Endothelial cell of umbilical vein (primary cell): ENCODE measurements around the gene TRAF3IP1. TPM values are rescaled to one million over a fixed set of nuclear protein-coding genes. Genes with fewer than 3 reads are reported as not detected.

Source experiments
- BruUV-seq: library from RNA; stranded (reverse); fragments of 400-500 nt; replicated peaks from 2 replicates; lab custom pipeline; 2021; lab: Mats Ljungman, UMichigan
- CTCF ChIA-PET: fragments of 300-600, 350-600 bp; sonication (Branson Sonifier 250); formaldehyde crosslinking; loops from one replicate; lab custom pipeline; 2021; ENCODE audit warnings: antibody characterized with exemption, inconsistent platforms; lab: Charles Lee
- POLR2A ChIA-PET: fragments of 300-600, 350-600 bp; sonication (Branson Sonifier 250); formaldehyde crosslinking; loops from one replicate; lab custom pipeline; 2021; ENCODE audit warnings: antibody characterized with exemption, inconsistent platforms; lab: Charles Lee
- DNase-seq: peaks from one replicate; pipeline ENCODE4 v3.0.0-alpha.2; 2011; ENCODE audit warnings: low read depth, low spot score
- FAIRE-seq: peaks from 2 replicates; lab custom pipeline; 2011; peaks lifted over from hg19 to GRCh38; lab: Jason Lieb, UNC
- H2AFZ ChIP-seq: 2 replicates; pipeline ENCODE4 v1.6.0; 2012; ENCODE audit warnings: low read depth, low read length, control low read depth, inconsistent platforms
- H3K27ac ChIP-seq: 2 replicates; pipeline ENCODE4 v1.5.1; 2011; ENCODE audit warnings: low read depth, mild to moderate bottlenecking, control low read depth, low read length, moderate library complexity; ENCODE audit not compliant: insufficient read depth
- H3K27me3 ChIP-seq, 2 experiments: 2 replicates each; pipeline versions ENCODE4 v1.6.0 to v1.6.1; 2011; ENCODE audit warnings: low read length in 2 of 2, mixed read lengths in 1 of 2; ENCODE audit not compliant: control insufficient read depth in 2 of 2, insufficient read depth in 2 of 2
- H3K36me3 ChIP-seq, 2 experiments: 2 replicates in 1 of 2; 3 replicates in 1 of 2; pipeline ENCODE4 v1.5.1; 2011; ENCODE audit warnings: low read length in 2 of 2, mild to moderate bottlenecking in 1 of 2, moderate library complexity in 1 of 2; ENCODE audit not compliant: control insufficient read depth in 2 of 2, insufficient read depth in 2 of 2; ENCODE audit errors: extremely low read depth in 1 of 2
- H3K4me1 ChIP-seq: 3 replicates; pipeline ENCODE4 v1.5.1; 2011; ENCODE audit warnings: mild to moderate bottlenecking, low read length; ENCODE audit not compliant: control insufficient read depth, insufficient read depth; ENCODE audit errors: extremely low read depth
- H3K4me2 ChIP-seq: 2 replicates; pipeline ENCODE4 v1.6.1; 2011; ENCODE audit warnings: low read length, control low read depth, mixed read lengths; ENCODE audit not compliant: insufficient read depth
- H3K4me3 ChIP-seq, 3 experiments: fragments of 200-600 bp in 1 of 3; sonication (generic), shearing (Covaris generic) in 1 of 3; replicated peaks in 1 of 3; 2 replicates each; pipeline ENCODE4 v1.5.1; 2011 to 2016; ENCODE audit warnings: control low read depth in 3 of 3, low read length in 3 of 3, mild to moderate bottlenecking in 2 of 3, inconsistent platforms in 1 of 3, low read depth in 1 of 3, moderate library complexity in 1 of 3; ENCODE audit not compliant: insufficient read depth in 1 of 3
- H3K79me2 ChIP-seq: 2 replicates; pipeline ENCODE4 v1.6.0; 2012; ENCODE audit warnings: low read length, inconsistent platforms; ENCODE audit not compliant: control insufficient read depth, insufficient read depth
- H3K9ac ChIP-seq: replicated peaks from 2 replicates; pipeline ENCODE3; 2011; ENCODE audit warnings: low read length, control low read depth; ENCODE audit not compliant: insufficient read depth; ENCODE audit errors: extremely low read depth
- H3K9me1 ChIP-seq: replicated peaks from 3 replicates; pipeline ENCODE4 v1.6.0; 2011; ENCODE audit warnings: mild to moderate bottlenecking, low read length; ENCODE audit not compliant: control insufficient read depth, insufficient read depth; ENCODE audit errors: extremely low read depth
- H3K9me3 ChIP-seq: replicated peaks from 2 replicates; pipeline ENCODE4 v1.5.1; 2012; ENCODE audit warnings: low read length, inconsistent platforms; ENCODE audit not compliant: control insufficient read depth, insufficient read depth
- H4K20me1 ChIP-seq: replicated peaks from 2 replicates; pipeline ENCODE3; 2011; ENCODE audit warnings: mild to moderate bottlenecking, low read length; ENCODE audit not compliant: control insufficient read depth, insufficient read depth; ENCODE audit errors: extremely low read depth
- EZH2 ChIP-seq: IDR thresholded peaks from 2 replicates; pipeline ENCODE4 v1.6.1; 2012; ENCODE audit warnings: borderline replicate concordance, low read depth, mild to moderate bottlenecking, moderate library complexity, low read length, inconsistent platforms; ENCODE audit not compliant: severe bottlenecking
- FOS ChIP-seq: IDR thresholded peaks from 2 replicates; pipeline ENCODE4 v1.6.1; 2011; ENCODE audit warnings: mild to moderate bottlenecking, low read length, moderate library complexity, borderline replicate concordance; ENCODE audit not compliant: insufficient read depth
- GATA2 ChIP-seq: IDR thresholded peaks from 2 replicates; pipeline ENCODE4 v1.7.0; 2011; ENCODE audit warnings: low read depth, mild to moderate bottlenecking, moderate library complexity, mixed read lengths, low read length; ENCODE audit not compliant: insufficient read length, insufficient read depth
- JUN ChIP-seq: IDR thresholded peaks from 2 replicates; pipeline ENCODE4 v1.6.1; 2011; ENCODE audit warnings: borderline replicate concordance, low read depth; ENCODE audit not compliant: insufficient read length, insufficient read depth
- MYC ChIP-seq: IDR thresholded peaks from one replicate; pipeline ENCODE4 v1.6.1; 2011; ENCODE audit warnings: mild to moderate bottlenecking, low read depth, low read length
- POLR2A ChIP-seq: IDR thresholded peaks from 2 replicates; pipeline ENCODE4 v1.6.1; 2012; ENCODE audit warnings: low read depth, mild to moderate bottlenecking, control low read depth, low read length
- POLR2AphosphoS5 ChIP-seq: IDR thresholded peaks from 2 replicates; pipeline ENCODE4 v1.6.1; 2012; ENCODE audit warnings: low read depth, mild to moderate bottlenecking, control low read depth, low read length, moderate library complexity; ENCODE audit not compliant: insufficient read depth
- dilution Hi-C: fragments of 300-500 bp; cut with MboI; formaldehyde crosslinking; loops from one replicate; pipeline ENCODE4 v1.15.0; 2019; ENCODE audit warnings: low sequenced_read_pairs; ENCODE audit not compliant: extremely low pct_ligation_motif_present
- intact Hi-C: fragments of 100-400 bp; cut with micrococcal nuclease; formaldehyde crosslinking; loops from one replicate; pipeline ENCODE4 v1.10.0; 2022
- polyA plus RNA-seq, 4 experiments: library from polyadenylated mRNA; depleted of rRNA in 3 of 4; stranded (reverse) in 3 of 4; unstranded in 1 of 4; fragments of >200 nt; gene quantifications; 2 replicates each; pipeline versions ENCODE4 v1.2.1 to v1.2.3, GENCODE V29; 2011 to 2012; ENCODE audit warnings: missing spikeins in 1 of 4
- total RNA-seq: library from RNA; stranded (reverse); gene quantifications from 2 replicates; pipeline ENCODE4 v1.2.3, GENCODE V29; 2021
- TF ChIP-seq, protein P1 (sequence below): IDR thresholded peaks from 2 replicates; pipeline ENCODE4 v1.6.1; 2011; ENCODE audit not compliant: insufficient read depth, insufficient read length
- TF ChIP-seq, protein P2 (sequence below), 2 donors: IDR thresholded peaks; 1 replicate in 1 of 2; 2 replicates in 1 of 2; pipeline ENCODE4 v1.5.1; 2011; ENCODE audit warnings: low read length in 2 of 2, mild to moderate bottlenecking in 2 of 2, moderate library complexity in 2 of 2, control low read depth in 1 of 2, inconsistent platforms in 1 of 2, low read depth in 1 of 2; ENCODE audit not compliant: insufficient read depth in 1 of 2; ENCODE audit errors: extremely low read depth in 1 of 2

TRAF3IP1 gene
- total and polyA plus RNA-seq, 2 donors (not counting 3 experiments of a cell fraction or from before 2014, with no cell fraction given), result 3.4 to 15.9 TPM

DNA sequence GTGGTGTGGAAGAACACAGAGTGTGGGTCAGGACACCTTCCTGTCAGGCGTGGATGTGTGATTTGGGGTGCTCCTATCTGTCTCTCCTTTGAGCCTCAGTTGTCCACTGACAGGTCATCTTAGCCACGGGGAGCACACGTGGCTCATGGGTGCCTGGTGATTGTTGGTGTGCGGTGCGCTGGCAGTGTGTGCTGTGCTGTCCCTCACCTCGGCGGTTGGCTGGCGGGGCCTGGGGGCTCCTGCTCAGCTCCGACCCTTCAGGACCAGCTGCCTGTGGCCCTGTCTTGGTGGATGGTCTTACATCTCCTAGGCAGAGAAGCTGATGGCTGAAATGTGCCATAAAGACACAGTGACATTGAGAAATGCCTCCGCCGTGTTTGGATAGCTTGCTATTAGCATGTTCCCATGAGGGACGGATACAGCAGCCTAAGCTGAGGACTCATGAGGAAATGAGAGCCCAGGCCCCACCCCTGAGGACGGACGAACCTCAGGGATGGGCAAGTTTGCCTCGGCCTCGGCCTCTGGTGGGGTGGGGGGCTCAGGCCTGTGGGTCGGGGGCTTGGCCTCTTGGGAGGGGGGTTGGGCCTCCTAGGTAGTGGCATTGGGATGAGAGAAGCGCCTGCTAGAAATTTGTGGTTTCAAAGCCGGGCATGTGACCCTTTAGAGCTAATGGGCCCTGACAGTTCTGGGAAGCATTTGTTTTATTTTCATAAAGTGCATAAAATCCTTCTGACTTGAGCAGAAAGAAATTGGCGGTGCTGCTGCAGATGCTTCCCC, 86.1 kb downstream of the TRAF3IP1 start:
- dilution Hi-C loops, result no loop called here
- H3K27me3 ChIP-seq, result no peaks in the 10 kb centered on the region
- H3K4me3 ChIP-seq, result no peak overlapping the region
- H4K20me1 ChIP-seq, result no peaks in the 10 kb centered on the region
- no peaks in the 10 kb centered on the region for H3K9me3 ChIP-seq
- H3K9me1 ChIP-seq, result no peaks in the 10 kb centered on the region
- no peak for TF ChIP-seq GATA2
- ChIA-PET CTCF (no interaction called here), POLR2A (no interaction called here)
- H3K4me2 ChIP-seq, result no peak overlapping the region
- FAIRE-seq (no peak), DNase-seq (no peak)
- no TSS peak for BruUV-seq
- no peak overlapping the region for H3K27ac ChIP-seq
- no peak overlapping the region for H2AFZ ChIP-seq
- peaks cover 0 to 1% of the 10 kb centered on the region in 2 experiments for H3K36me3 ChIP-seq
- intact Hi-C loops, result loop anchor here (5.0 kb wide), 1 partner anchor 1539 kb away; no protein-coding TSS in a partner anchor
- H3K4me1 ChIP-seq, result no peaks in the 10 kb centered on the region
- no peak overlapping the region for H3K9ac ChIP-seq
- H3K79me2 ChIP-seq, result no peaks in the 10 kb centered on the region

DNA sequence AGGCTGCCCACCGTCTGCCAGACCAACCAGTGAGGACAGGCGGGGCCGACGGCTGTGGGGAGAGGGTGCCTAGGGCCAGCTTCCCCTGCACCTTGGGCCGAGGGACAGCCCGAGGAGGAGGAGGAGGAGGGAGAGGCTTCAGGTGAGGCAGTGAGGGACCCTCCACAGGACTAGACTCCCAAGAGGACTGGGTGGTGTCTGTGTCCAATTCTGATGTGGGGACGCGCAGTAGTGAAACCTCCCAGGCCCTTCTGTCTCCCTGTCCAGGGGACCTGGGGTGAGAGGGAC, 86.6 kb downstream of the TRAF3IP1 start:
- Histone ChIP-seq H3K4me1 (no peaks in the 10 kb centered on the region), H3K9ac (no peak overlapping the region), H4K20me1 (no peaks in the 10 kb centered on the region), H3K9me1 (no peaks in the 10 kb centered on the region), H3K36me3 (no peaks in the 10 kb centered on the region), H3K4me3 (no peak overlapping the region), H3K79me2 (no peaks in the 10 kb centered on the region), H2AFZ (no peak overlapping the region), H3K4me2 (no peak overlapping the region), H3K27me3 (no peaks in the 10 kb centered on the region), H3K9me3 (no peaks in the 10 kb centered on the region), H3K27ac (no peak overlapping the region)
- no TSS peak for BruUV-seq
- dilution Hi-C loops (no loop called here), intact Hi-C loops (loop anchor here (5.0 kb wide), 1 partner anchor 1540 kb away; no protein-coding TSS in a partner anchor)
- POLR2A ChIA-PET, result no interaction called here
- CTCF ChIA-PET, result no interaction called here
- no peak for FAIRE-seq
- no peak for TF ChIP-seq MYC
- TF ChIP-seq GATA2, result no peak
- no peak for TF ChIP-seq POLR2A
- no peak for TF ChIP-seq POLR2AphosphoS5
- TF ChIP-seq, protein P1, sequence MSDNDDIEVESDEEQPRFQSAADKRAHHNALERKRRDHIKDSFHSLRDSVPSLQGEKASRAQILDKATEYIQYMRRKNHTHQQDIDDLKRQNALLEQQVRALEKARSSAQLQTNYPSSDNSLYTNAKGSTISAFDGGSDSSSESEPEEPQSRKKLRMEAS, result no peak
- TF ChIP-seq FOS, result no peak
- TF ChIP-seq, protein P2, sequence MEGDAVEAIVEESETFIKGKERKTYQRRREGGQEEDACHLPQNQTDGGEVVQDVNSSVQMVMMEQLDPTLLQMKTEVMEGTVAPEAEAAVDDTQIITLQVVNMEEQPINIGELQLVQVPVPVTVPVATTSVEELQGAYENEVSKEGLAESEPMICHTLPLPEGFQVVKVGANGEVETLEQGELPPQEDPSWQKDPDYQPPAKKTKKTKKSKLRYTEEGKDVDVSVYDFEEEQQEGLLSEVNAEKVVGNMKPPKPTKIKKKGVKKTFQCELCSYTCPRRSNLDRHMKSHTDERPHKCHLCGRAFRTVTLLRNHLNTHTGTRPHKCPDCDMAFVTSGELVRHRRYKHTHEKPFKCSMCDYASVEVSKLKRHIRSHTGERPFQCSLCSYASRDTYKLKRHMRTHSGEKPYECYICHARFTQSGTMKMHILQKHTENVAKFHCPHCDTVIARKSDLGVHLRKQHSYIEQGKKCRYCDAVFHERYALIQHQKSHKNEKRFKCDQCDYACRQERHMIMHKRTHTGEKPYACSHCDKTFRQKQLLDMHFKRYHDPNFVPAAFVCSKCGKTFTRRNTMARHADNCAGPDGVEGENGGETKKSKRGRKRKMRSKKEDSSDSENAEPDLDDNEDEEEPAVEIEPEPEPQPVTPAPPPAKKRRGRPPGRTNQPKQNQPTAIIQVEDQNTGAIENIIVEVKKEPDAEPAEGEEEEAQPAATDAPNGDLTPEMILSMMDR (IDR thresholded peaks at IDR 0.05; ENCODE audit: extremely low read depth in 1 of 2, insufficient read depth in 1 of 2, low read depth in 1 of 2, low read length in 2 of 2), result no peak
- no peak for TF ChIP-seq JUN
- TF ChIP-seq EZH2, result no peak
- no peak for DNase-seq
